Activated CD8-positive, alpha-beta memory T cell treated with anti-CD3 and anti-CD28 coated beads, Interleukin-2, amount 10 ng/mL, durations not matched to agents 7 days and 5 days (primary cell): Measurements from ENCODE around the gene TMTC2. TPM values are rescaled to one million over a fixed set of nuclear protein-coding genes. Genes with fewer than 3 reads are reported as not detected.
"Not testable (repeated sequence)": the region's sequence is repeated elsewhere in the genome, so short reads cannot be mapped to it uniquely, and the experiment has no call there.

Source experiments
- ATAC-seq: fragments of 150-1000 bp; cut with Tn5 transposase; one replicate; pipeline ENCODE4 v1.10.0; 2021; ENCODE audit warnings: moderate library complexity
- CTCF ChIA-PET: fragments of 350-600 bp; sonication (Branson Sonifier 250); formaldehyde crosslinking; loops from one replicate; lab custom pipeline; 2021; ENCODE audit warnings: antibody characterized with exemption; lab: Charles Lee
- DNase-seq: peaks from one replicate; pipeline ENCODE4 v3.0.0-alpha.2; 2020
- H3K27ac Mint-ChIP-seq: one replicate; pipeline ENCODE4 v1.8.0; 2021; ENCODE audit warnings: mild to moderate bottlenecking, mixed read lengths
- H3K27me3 Mint-ChIP-seq: one replicate; pipeline ENCODE4 v1.8.0; 2021; ENCODE audit warnings: mixed read lengths
- H3K36me3 Mint-ChIP-seq: one replicate; pipeline ENCODE4 v1.8.0; 2021; ENCODE audit warnings: mild to moderate bottlenecking, mixed read lengths
- H3K4me1 Mint-ChIP-seq: one replicate; pipeline ENCODE4 v1.8.0; 2021; ENCODE audit warnings: mixed read lengths
- H3K4me3 Mint-ChIP-seq: one replicate; pipeline ENCODE4 v1.8.0; 2021; ENCODE audit warnings: mild to moderate bottlenecking, moderate library complexity, mixed read lengths
- H3K9me3 Mint-ChIP-seq: one replicate; pipeline ENCODE4 v1.8.0; 2022; ENCODE audit warnings: low read depth, mixed read lengths
- total RNA-seq, 2 experiments: library from RNA; stranded (reverse); gene quantifications; one replicate each; pipeline ENCODE4 v1.2.3, GENCODE V29; 2021

Gene TMTC2
- total RNA-seq, 2 experiments from 2014 or later = 3.3 to 4.5 TPM

DNA sequence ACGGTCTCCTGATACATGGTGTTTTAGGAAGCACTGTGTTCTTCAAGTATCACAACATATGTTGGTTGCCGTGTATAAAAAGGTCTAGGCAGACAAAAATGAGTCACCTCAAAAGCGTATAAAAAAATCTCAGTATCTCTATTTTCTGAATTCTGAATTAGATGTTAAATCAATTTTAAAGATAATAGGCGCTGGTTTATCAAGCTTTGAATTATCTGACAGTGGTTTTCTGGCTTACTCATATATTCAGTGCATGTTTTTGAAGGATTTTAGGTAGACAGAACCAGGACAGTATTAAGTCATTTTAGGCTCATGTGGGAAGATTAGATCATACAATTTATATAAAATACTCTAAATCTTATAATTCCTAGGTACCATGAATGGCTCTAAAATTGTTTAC, 110.8 kb downstream of the TMTC2 start:
- H3K4me1 Mint-ChIP-seq = no peaks in the 10 kb centered on the region
- CTCF ChIA-PET = no interaction called here
- DNase-seq = no peak
- no peak overlapping the region for H3K4me3 Mint-ChIP-seq
- H3K27ac Mint-ChIP-seq = no peak overlapping the region
- no peaks in the 10 kb centered on the region for H3K36me3 Mint-ChIP-seq
- ATAC-seq = no peak
- no peaks in the 10 kb centered on the region for H3K9me3 Mint-ChIP-seq
- no peaks in the 10 kb centered on the region for H3K27me3 Mint-ChIP-seq

DNA sequence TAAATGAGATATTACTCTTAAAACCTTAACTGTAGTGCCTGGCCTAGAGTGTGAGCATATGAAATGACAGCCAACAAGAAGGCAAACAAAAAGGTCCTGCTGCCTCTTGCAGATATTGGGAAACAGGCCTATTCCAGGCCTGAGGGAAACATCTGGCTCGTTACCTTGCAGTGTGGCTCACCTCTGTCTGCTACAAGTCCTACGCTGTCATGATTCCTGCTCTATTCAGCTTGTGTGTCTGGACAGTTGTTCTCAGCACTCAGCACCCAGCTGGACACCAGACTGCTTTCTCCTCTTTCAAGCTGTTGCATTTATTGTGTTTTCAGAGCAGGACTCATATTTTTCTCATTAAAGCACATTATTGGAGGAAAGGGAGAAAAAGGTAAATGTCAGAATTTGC, 113.5 kb downstream of the TMTC2 start:
- no peaks in the 10 kb centered on the region for H3K9me3 Mint-ChIP-seq
- no peak overlapping the region for H3K4me3 Mint-ChIP-seq
- H3K27me3 Mint-ChIP-seq = no peaks in the 10 kb centered on the region
- DNase-seq (no peak), ATAC-seq (no peak)
- H3K27ac Mint-ChIP-seq = no peak overlapping the region
- CTCF ChIA-PET = no interaction called here
- no peaks in the 10 kb centered on the region for H3K4me1 Mint-ChIP-seq
- H3K36me3 Mint-ChIP-seq = no peaks in the 10 kb centered on the region

DNA sequence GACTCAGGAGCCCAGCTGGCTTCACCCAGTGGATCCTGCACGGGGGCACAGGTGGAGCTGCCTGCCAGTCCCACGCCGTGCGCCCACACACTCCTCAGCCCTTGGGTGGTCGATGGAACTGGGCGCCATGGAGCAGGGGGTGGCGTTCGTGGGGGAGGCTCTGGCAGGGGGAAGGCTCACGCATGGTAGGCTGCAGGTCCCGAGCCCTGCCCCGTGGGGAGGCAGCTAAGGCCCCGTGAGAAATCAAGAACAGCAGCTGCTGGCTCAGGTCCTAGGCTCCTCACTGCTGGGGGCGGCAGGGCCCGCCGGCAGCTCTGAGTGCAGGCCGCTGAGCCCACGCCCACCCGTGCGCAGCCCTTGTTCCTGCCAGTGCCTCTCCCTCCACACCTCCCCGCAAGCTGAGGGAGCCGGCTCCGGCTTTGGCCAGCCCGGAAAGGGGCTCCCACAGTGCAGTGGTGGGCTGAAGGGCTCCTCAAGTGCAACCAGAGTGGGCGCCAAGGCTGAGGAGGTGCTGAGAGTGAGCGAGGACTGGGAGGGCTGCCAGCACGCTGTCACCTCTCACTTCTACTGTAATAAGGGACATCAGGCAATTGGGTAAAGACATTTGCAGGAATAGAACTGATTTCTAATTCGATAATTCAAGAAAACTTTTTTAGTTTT, 115.4 kb downstream of the TMTC2 start:
- no peak overlapping the region for H3K27ac Mint-ChIP-seq
- ATAC-seq (no peak), DNase-seq (no peak)
- CTCF ChIA-PET = no interaction called here
- no peak overlapping the region for H3K4me3 Mint-ChIP-seq
- no peaks in the 10 kb centered on the region for H3K9me3 Mint-ChIP-seq
- no peaks in the 10 kb centered on the region for H3K27me3 Mint-ChIP-seq
- no peaks in the 10 kb centered on the region for H3K4me1 Mint-ChIP-seq
- H3K36me3 Mint-ChIP-seq = no peaks in the 10 kb centered on the region

DNA sequence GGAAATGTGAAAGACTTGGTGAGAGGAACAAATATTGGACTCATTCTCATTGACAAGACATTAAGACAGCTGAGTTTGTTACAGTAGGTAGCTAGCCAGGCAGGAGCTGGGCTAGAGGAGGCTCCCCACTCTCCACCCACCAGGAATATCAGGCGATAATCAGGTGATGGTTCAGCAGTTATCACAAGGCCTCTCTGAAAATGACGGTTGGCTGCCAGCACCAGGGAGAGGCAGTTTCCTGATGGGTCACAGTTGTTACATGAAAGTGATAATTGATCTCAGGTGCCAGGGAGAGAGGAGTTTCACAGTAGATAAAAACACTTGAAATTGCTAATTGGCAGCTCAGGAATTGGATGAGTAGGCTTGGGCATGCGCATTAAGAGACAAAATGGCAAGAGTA, 116.5 kb downstream of the TMTC2 start:
- Mint-ChIP-seq H3K36me3 (no peaks in the 10 kb centered on the region), H3K4me3 (no peak overlapping the region), H3K9me3 (no peaks in the 10 kb centered on the region), H3K27me3 (no peaks in the 10 kb centered on the region), H3K4me1 (no peaks in the 10 kb centered on the region), H3K27ac (no peak overlapping the region)
- CTCF ChIA-PET = no interaction called here
- ATAC-seq (no peak), DNase-seq (no peak)

DNA sequence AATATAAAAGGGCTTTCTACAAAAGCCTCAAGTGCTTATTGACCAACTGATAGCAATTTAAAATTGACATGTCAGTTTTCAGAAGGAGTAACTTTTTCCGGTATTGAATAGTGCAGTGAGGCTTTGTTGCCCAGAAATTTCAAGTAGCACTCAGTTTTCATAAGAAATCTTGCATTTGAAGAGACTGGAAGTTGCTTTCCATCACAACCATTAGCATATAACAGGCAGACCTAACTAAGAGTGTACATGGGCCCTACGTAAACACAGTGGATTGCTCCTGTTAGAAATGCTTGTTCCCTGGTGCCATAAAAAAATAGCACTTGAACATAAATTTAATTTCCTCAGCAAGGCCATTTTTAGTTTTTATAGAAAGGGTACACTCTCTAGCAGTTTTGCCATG, 117.9 kb downstream of the TMTC2 start:
- H3K9me3 Mint-ChIP-seq = no peaks in the 10 kb centered on the region
- no peaks in the 10 kb centered on the region for H3K36me3 Mint-ChIP-seq
- H3K4me1 Mint-ChIP-seq = no peaks in the 10 kb centered on the region
- H3K27me3 Mint-ChIP-seq = no peaks in the 10 kb centered on the region
- ATAC-seq = no peak
- no peak for DNase-seq
- H3K27ac Mint-ChIP-seq = no peak overlapping the region
- no peak overlapping the region for H3K4me3 Mint-ChIP-seq
- CTCF ChIA-PET = no interaction called here

DNA sequence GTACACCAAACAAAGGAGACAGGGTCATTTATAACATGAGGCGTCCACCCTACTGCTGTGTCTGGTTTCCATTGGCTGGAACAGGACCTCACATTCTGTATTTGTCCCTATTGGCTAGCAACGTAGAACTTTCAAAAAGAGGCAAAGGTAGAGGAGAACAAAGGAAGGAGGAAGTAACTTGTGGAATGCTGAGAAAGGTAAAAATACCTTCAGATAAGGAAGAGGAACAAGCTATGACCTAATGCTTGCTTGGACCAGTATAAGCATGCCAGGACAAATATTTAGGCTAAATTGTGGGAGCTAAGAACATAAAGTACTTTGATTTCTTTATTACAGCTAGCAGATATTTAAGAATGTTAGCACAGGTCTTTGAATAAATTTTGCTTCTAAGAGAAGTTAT, 118.3 kb downstream of the TMTC2 start:
- H3K27me3 Mint-ChIP-seq, CTCF ChIA-PET, H3K4me1 Mint-ChIP-seq, ATAC-seq, DNase-seq, H3K9me3 Mint-ChIP-seq, H3K4me3 Mint-ChIP-seq, H3K27ac Mint-ChIP-seq, H3K36me3 Mint-ChIP-seq: not testable (repeated sequence)

DNA sequence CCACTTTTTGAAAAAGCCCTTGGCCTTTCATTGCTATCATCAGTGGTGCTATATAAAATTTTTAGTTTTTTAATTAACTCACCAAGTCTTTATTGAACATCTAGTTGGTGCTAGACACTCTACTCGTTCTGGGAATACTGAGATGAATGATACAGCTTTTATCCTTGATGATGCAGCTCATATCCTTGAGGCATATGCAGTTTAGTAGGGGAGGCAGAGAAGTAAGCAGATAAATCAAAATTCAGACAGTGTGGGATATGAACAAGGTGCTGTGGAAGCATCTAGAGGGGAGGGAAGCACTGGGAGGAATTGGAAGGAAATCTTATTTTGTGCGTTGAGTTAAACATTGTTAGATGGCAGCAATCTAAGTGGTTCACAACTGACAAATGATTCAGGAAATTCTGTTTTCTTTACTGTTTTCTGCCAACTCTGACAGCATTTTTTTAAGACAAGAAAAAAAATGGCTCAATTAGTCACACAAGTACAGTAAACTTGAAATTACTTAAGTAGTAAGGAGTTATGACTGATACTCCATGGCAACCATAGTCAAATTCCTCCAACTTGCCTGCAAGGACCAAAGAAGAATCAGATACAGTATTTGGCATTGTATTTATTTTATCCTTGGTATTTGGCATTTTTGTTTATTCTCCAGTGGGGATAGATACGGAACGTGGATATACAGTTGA, 119.2 kb downstream of the TMTC2 start:
- DNase-seq = no peak
- no peak for ATAC-seq
- CTCF ChIA-PET = no interaction called here
- no peak overlapping the region for H3K27ac Mint-ChIP-seq
- no peak overlapping the region for H3K4me3 Mint-ChIP-seq
- H3K9me3 Mint-ChIP-seq = no peaks in the 10 kb centered on the region
- H3K27me3 Mint-ChIP-seq = no peaks in the 10 kb centered on the region
- no peaks in the 10 kb centered on the region for H3K36me3 Mint-ChIP-seq
- no peaks in the 10 kb centered on the region for H3K4me1 Mint-ChIP-seq

DNA sequence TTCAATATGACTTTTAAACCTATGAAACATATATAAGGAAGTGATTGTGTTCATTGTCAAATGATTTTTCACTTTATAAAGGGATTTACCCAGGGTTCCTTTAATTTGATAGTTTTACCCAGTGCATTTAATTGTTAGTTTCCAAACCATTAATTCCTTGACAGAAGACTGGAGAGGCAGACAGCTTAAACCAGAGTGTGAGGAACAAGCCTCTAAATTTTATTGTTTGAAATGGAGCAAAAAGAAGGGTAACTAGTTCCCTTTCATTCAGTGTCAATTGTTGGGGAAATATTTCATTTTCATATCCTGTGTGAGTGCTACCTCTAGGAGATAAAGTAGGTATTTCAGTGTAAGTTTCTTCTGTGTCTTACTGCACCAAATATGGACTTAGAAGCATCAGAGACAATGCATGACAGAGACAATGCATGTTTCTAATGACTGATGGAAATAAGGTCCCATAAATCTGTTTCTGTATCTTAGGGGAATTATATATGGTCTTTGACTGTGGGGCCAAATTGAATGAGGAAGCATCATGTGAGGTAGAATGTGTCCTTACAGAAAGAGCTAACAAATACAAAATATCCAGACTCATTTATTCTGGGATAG, 120.5 kb downstream of the TMTC2 start:
- CTCF ChIA-PET = no interaction called here
- Mint-ChIP-seq H3K27me3 (no peaks in the 10 kb centered on the region), H3K9me3 (no peaks in the 10 kb centered on the region), H3K36me3 (no peaks in the 10 kb centered on the region), H3K4me1 (no peaks in the 10 kb centered on the region), H3K4me3 (no peak overlapping the region), H3K27ac (no peak overlapping the region)
- ATAC-seq (no peak), DNase-seq (no peak)

DNA sequence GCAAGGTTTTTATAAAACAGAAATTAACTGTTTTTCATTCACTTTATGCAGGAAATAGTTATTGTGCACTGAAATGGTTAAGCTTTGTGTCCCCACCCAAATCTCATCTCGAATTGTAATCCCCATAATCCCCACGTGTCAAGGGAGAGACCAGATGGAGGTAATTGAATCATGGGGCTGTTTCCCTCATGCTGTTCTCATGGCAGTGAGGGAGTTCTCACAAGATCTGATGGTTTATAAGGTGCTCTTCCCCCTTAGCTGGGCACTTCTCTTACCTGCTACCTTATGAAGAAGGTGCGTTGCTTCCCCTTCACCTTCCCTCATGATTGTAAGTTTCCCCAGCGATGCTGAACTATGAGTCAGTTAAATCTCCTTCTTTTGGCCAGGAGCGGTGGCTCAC, 123.9 kb downstream of the TMTC2 start:
- H3K9me3 Mint-ChIP-seq = peaks cover 2% of the 10 kb centered on the region
- H3K27ac Mint-ChIP-seq = no peak overlapping the region
- H3K27me3 Mint-ChIP-seq = no peaks in the 10 kb centered on the region
- H3K4me1 Mint-ChIP-seq = no peaks in the 10 kb centered on the region
- CTCF ChIA-PET = no interaction called here
- no peaks in the 10 kb centered on the region for H3K36me3 Mint-ChIP-seq
- no peak overlapping the region for H3K4me3 Mint-ChIP-seq
- ATAC-seq = no peak
- no peak for DNase-seq

DNA sequence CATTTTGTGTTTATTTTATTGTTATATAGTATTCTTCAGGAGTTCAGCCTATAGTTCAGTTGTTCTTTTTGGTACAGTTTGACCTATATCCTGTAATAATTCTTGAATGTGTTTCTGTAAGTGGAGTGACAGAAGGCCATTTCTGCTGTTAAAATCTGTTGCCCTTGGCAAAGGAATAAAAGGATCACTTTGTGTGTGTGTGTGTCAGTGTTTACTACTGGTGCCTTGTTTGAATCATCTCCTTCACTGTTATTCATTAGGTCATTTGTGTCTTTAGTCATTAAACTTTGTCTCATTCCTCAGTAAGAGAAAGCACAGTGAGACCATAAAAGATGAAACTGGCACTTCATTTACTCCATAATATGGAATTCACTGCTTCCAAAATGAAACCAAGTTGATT, 130.7 kb downstream of the TMTC2 start:
- CTCF ChIA-PET = no interaction called here
- H3K27ac Mint-ChIP-seq = no peak overlapping the region
- no peaks in the 10 kb centered on the region for H3K4me1 Mint-ChIP-seq

DNA sequence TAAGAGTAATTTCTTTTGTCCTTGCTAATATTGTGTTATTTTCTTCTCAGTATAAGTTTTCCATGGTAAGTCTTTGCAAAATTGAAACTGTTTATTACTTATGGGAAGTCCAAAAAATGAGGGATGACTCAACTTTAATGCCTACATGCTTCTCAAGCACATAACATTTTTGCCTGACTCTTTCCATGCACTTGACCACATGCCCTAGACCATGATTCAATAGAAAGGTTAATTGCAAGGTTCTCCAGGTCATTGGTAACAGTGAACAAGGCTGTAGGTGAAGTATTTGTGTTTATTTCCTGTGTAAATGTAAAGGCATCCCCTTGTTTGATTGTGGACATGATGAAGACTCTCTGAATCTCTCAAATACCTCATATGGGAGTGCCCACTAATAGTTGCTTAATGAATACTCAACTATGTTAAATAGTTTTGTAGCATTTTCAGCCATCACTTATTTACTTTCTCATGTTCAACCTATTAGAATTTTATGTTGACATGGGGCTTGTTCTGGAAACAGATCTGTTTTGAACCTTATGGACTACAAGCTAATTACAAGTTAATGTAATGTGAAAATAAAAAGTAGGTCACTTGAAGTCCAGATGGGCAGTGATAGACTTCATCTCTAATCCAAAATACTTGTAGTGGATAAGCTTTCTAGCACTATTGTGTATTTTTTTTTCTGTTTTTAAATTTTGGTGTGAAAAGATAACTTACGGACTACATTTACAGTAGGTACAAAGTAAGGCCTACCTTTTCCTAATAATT, 131.7 kb downstream of the TMTC2 start:
- H3K4me1 Mint-ChIP-seq = no peaks in the 10 kb centered on the region
- no peak overlapping the region for H3K27ac Mint-ChIP-seq
- H3K36me3 Mint-ChIP-seq = no peaks in the 10 kb centered on the region
- CTCF ChIA-PET = no interaction called here
- DNase-seq (no peak), ATAC-seq (no peak)
- H3K9me3 Mint-ChIP-seq = peaks cover 2% of the 10 kb centered on the region
- no peak overlapping the region for H3K4me3 Mint-ChIP-seq
- no peaks in the 10 kb centered on the region for H3K27me3 Mint-ChIP-seq

More for the DNA sequence above, 130.7 kb downstream of the TMTC2 start:
- Mint-ChIP-seq H3K4me3 (no peak overlapping the region), H3K36me3 (no peaks in the 10 kb centered on the region), H3K9me3 (peaks cover 2% of the 10 kb centered on the region), H3K27me3 (no peaks in the 10 kb centered on the region)
- no peak for ATAC-seq
- no peak for DNase-seq

DNA sequence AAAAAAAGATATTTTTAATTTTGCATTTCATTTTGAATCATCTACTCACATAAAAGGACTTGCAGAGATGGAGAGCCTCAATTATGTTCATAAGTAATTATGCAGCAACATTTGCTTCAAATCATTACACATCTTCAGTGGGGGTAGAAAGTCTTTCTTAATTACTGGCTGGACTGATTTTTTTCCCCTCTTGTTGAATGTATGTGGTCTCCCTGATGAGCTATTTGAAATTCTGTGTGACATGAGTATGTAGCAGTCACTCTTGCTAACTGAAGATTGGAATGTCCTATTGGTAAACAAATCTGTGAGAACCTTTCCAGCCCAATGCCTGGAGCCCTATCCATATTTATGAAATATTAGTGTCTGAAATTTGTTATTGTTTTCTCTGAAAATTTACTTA, 139.8 kb downstream of the TMTC2 start:
- no peaks in the 10 kb centered on the region for H3K9me3 Mint-ChIP-seq
- no peaks in the 10 kb centered on the region for H3K4me1 Mint-ChIP-seq
- DNase-seq = no peak
- CTCF ChIA-PET = no interaction called here
- no peaks in the 10 kb centered on the region for H3K27me3 Mint-ChIP-seq
- no peak for ATAC-seq
- H3K4me3 Mint-ChIP-seq = no peak overlapping the region
- no peaks in the 10 kb centered on the region for H3K36me3 Mint-ChIP-seq
- H3K27ac Mint-ChIP-seq = no peak overlapping the region

DNA sequence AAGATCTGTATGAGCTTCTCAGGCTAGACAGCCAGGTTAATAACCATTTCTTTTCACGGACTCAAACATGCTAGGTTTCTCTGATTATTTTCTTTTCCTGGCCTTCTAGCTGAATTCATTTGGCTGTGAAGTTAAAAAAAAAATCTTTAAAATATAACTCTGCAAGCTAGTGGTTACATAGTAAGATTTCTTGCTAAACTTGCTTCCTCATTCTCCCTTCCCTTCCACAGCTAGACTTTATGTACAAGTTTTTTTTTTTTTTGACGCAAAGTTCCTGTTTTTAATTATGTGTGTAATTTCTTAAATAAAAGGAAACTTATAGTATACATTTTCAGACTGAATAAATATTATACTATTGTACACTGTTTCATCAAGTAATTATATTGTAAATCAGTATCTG, 145.4 kb downstream of the TMTC2 start:
- DNase-seq (no peak), ATAC-seq (no peak)
- CTCF ChIA-PET = interaction anchor here (1.0 kb wide), 1 partner anchor 146 kb away, joined by 3 read pairs; no protein-coding TSS in a partner anchor
- no peaks in the 10 kb centered on the region for H3K4me1 Mint-ChIP-seq
- no peaks in the 10 kb centered on the region for H3K27me3 Mint-ChIP-seq
- no peaks in the 10 kb centered on the region for H3K9me3 Mint-ChIP-seq
- no peaks in the 10 kb centered on the region for H3K36me3 Mint-ChIP-seq
- H3K4me3 Mint-ChIP-seq = no peak overlapping the region
- no peak overlapping the region for H3K27ac Mint-ChIP-seq
